A549 (cell line): Measurements from ENCODE around the gene AJAP1. TPM values are rescaled to one million over a fixed set of nuclear protein-coding genes. Genes with fewer than 3 reads are reported as not detected.
"Not testable (repeated sequence)": the region's sequence is repeated elsewhere in the genome, so short reads cannot be mapped to it uniquely, and the experiment has no call there.

Source experiments
- ATAC-seq, 2 experiments: fragments of 200-7000 bp in 1 of 2; fragments of >200 bp in 1 of 2; cut with Nextera tagmentation in 1 of 2; cut with Tn5 transposase in 1 of 2; 3 replicates each; pipeline versions ENCODE4 v1.8.0 to v1.9.1; 2018 to 2020; ENCODE audit warnings: mild to moderate bottlenecking in 1 of 2, moderate library complexity in 1 of 2
- CTCF ChIA-PET: fragments of 300-600 bp; sonication (Branson Sonifier 250); formaldehyde crosslinking; extraction: SDS; loops from one replicate; lab custom pipeline; 2021; ENCODE audit warnings: antibody characterized with exemption, inconsistent platforms; lab: Yijun Ruan, JAX
- POLR2A ChIA-PET: fragments of 350-600 bp; formaldehyde crosslinking; extraction: SDS; loops from one replicate; lab custom pipeline; 2021; ENCODE audit warnings: antibody characterized with exemption, inconsistent platforms; lab: Yijun Ruan, JAX
- DNase-seq, 2 experiments: peaks; one replicate each; pipeline versions ENCODE4 v3.0.0 to v3.0.0-alpha.2; 2011 to 2016; ENCODE audit warnings: low read depth in 1 of 2, low spot score in 1 of 2
- FAIRE-seq: peaks from 2 replicates; lab custom pipeline; 2011; peaks lifted over from hg19 to GRCh38; lab: Jason Lieb, UNC
- H3K27ac ChIP-seq, 2 experiments: fragments of >200 bp; sonication (Bioruptor Twin); formaldehyde crosslinking; 3 replicates each; pipeline ENCODE4 v1.5.1; 2016 to 2017
- H3K4me1 ChIP-seq: fragments of >200 bp; sonication (Bioruptor Twin); formaldehyde crosslinking; 3 replicates; pipeline ENCODE4 v1.6.1; 2016
- H3K4me2 ChIP-seq: fragments of >200 bp; sonication (Bioruptor Twin); formaldehyde crosslinking; 3 replicates; pipeline ENCODE4 v1.6.1; 2016
- H3K4me3 ChIP-seq: fragments of >200 bp; sonication (Bioruptor Twin); formaldehyde crosslinking; 3 replicates; pipeline ENCODE4 v1.5.1; 2016
- H3K9me3 ChIP-seq: fragments of >200 bp; sonication (Bioruptor Twin); formaldehyde crosslinking; 3 replicates; pipeline ENCODE4 v1.6.1; 2016
- BCL3 ChIP-seq: fragments of >200 bp; sonication (Bioruptor Twin); formaldehyde crosslinking; IDR thresholded peaks from 3 replicates; pipeline ENCODE4 v1.6.1; 2016
- CBX2 ChIP-seq: fragments of 200-600 bp; sonication (generic); IDR thresholded peaks from 2 replicates; pipeline ENCODE4 v1.6.1; 2016; ENCODE audit warnings: low read depth, mild to moderate bottlenecking, borderline replicate concordance
- CEBPB ChIP-seq, 2 experiments: fragments of >200 bp in 1 of 2; sonication (Bioruptor Twin) in 1 of 2; formaldehyde crosslinking in 1 of 2; IDR thresholded peaks; 2 replicates each; pipeline ENCODE4 v1.6.1; 2012 to 2016
- CHD2 ChIP-seq: fragments of 150-350 bp; IDR thresholded peaks from 2 replicates; pipeline ENCODE4 v1.6.1; 2014; ENCODE audit warnings: low read length; ENCODE audit not compliant: partially characterized antibody
- CHD4 ChIP-seq: fragments of 200-600 bp; sonication (generic); IDR thresholded peaks from 2 replicates; pipeline ENCODE4 v1.6.1; 2016; ENCODE audit warnings: antibody characterized with exemption, mild to moderate bottlenecking, borderline replicate concordance
- CTCF ChIP-seq: fragments of >200 bp; sonication (Bioruptor Twin); formaldehyde crosslinking; IDR thresholded peaks from 3 replicates; pipeline ENCODE4 v1.5.1; 2016
- E2F6 ChIP-seq: IDR thresholded peaks from 2 replicates; pipeline ENCODE4 v1.6.1; 2012; ENCODE audit warnings: low read depth, borderline replicate concordance
- EP300 ChIP-seq, 2 experiments: fragments of >200 bp; sonication (Bioruptor Twin); formaldehyde crosslinking; IDR thresholded peaks; 2 replicates in 1 of 2; 3 replicates in 1 of 2; pipeline ENCODE4 v1.6.1; 2016 to 2017
- FOSL2 ChIP-seq, 2 experiments: fragments of 450-650 bp in 1 of 2; fragments of >200 bp in 1 of 2; sonication (Bioruptor Twin) in 1 of 2; formaldehyde crosslinking; IDR thresholded peaks; 2 replicates each; pipeline versions ENCODE4 v1.5.0 to v1.6.1; 2016 to 2020; ENCODE audit warnings: mild to moderate bottlenecking in 1 of 2, moderate library complexity in 1 of 2
- HDAC2 ChIP-seq: fragments of 200-600 bp; sonication (generic); IDR thresholded peaks from 2 replicates; pipeline ENCODE4 v1.6.1; 2016
- HEYL ChIP-seq: fragments of 250-450 bp; sonication (Bioruptor Pico); IDR thresholded peaks from 2 replicates; pipeline ENCODE4 v1.8.0; 2021; ENCODE audit warnings: mild to moderate bottlenecking, moderate library complexity
- JUNB ChIP-seq: fragments of >200 bp; sonication (Bioruptor Twin); formaldehyde crosslinking; IDR thresholded peaks from 2 replicates; pipeline ENCODE4 v1.6.1; 2016
- MAFK ChIP-seq: fragments of 450-650 bp; IDR thresholded peaks from 2 replicates; pipeline ENCODE4 v1.6.1; 2014; ENCODE audit not compliant: partially characterized antibody
- NPAS2 ChIP-seq: fragments of 250-450 bp; sonication (Bioruptor Pico); IDR thresholded peaks from 2 replicates; pipeline ENCODE4 v1.8.0; 2022; ENCODE audit warnings: mild to moderate bottlenecking, moderate library complexity, borderline replicate concordance
- NR3C1 ChIP-seq: fragments of >200 bp; sonication (Bioruptor Twin); formaldehyde crosslinking; IDR thresholded peaks from 3 replicates; pipeline ENCODE4 v1.6.1; 2017
- RAD21 ChIP-seq, 2 experiments: fragments of >200 bp in 1 of 2; sonication (Bioruptor Twin) in 1 of 2; formaldehyde crosslinking in 1 of 2; IDR thresholded peaks in 1 of 2; conservative IDR thresholded peaks in 1 of 2; 2 replicates in 1 of 2; 3 replicates in 1 of 2; pipeline ENCODE4 v1.6.1; 2012 to 2018; ENCODE audit warnings: inconsistent platforms in 1 of 2
- RARB ChIP-seq: fragments of 250-450 bp; sonication (Bioruptor Pico); IDR thresholded peaks from 2 replicates; pipeline ENCODE4 v1.8.0; 2021; ENCODE audit warnings: mild to moderate bottlenecking, moderate library complexity
- RCOR1 ChIP-seq: fragments of 150-350 bp; IDR thresholded peaks from 2 replicates; pipeline ENCODE4 v1.6.1; 2014; ENCODE audit warnings: antibody characterized with exemption, low read length, low read depth
- REST ChIP-seq: fragments of 200-600 bp; sonication (generic); IDR thresholded peaks from 2 replicates; pipeline ENCODE4 v1.6.1; 2016; ENCODE audit warnings: antibody characterized with exemption, mild to moderate bottlenecking, moderate library complexity
- SMC3 ChIP-seq: fragments of >200 bp; sonication (Bioruptor Twin); formaldehyde crosslinking; IDR thresholded peaks from 3 replicates; pipeline ENCODE4 v1.6.1; 2018; ENCODE audit warnings: inconsistent platforms
- TP53 ChIP-seq: fragments of 250-450 bp; sonication (Bioruptor Pico); IDR thresholded peaks from 2 replicates; pipeline ENCODE4 v1.5.0; 2021; ENCODE audit warnings: mild to moderate bottlenecking, moderate library complexity
- ZFP36 ChIP-seq: fragments of 450-650 bp; IDR thresholded peaks from 2 replicates; pipeline ENCODE4 v1.6.1; 2014; ENCODE audit warnings: borderline replicate concordance; ENCODE audit not compliant: partially characterized antibody
- whole genome bisulfite sequencing: methylation state at CpG from one replicate; pipeline ENCODE4 v1.1.6; 2017; ENCODE audit errors: missing lambda C conversion rate; 5-methylcytosine and 5-hydroxymethylcytosine counted together
- polyA plus RNA-seq, 4 experiments: library from polyadenylated mRNA; depleted of rRNA in 3 of 4; stranded (reverse); fragments of >200 nt; fragmentation: RNase III in 1 of 4; extraction: RNeasy Plus Mini Kit Qiagen cat#74134 plus additional on column Dnase treatment in 1 of 4; gene quantifications; 2 replicates in 3 of 4; 3 replicates in 1 of 4; pipeline ENCODE4 v1.2.3, GENCODE V29; 2011 to 2017

Gene AJAP1
- polyA plus RNA-seq, 2 of the 4 experiments (the other 2 are of a cell fraction), result not detected

- H3K4me3 ChIP-seq; POLR2A ChIA-PET; H3K4me2 ChIP-seq; FAIRE-seq; CTCF ChIA-PET; H3K9me3 ChIP-seq; TF ChIP-seq FOSL2 (CRISPR knock-in tag; IDR thresholded peaks at IDR 0.05): not testable (repeated sequence)
- WGBS, result 8% methylated on average over 14 of the region's 19 CpGs
- TF ChIP-seq JUNB (peak; percentile 51; the same call in 1 of the 2 replicates), FOSL2 (IDR thresholded peaks at IDR 0.05) (peak; percentile 28; the same call in 1 of the 2 replicates)
- peak overlapping the region in 1 of 2 experiments; percentile 63; a peak in 2 of 6 replicates for H3K27ac ChIP-seq
- DNase-seq (peak in 1 of 2 experiments; percentile 17), ATAC-seq (peak; percentile 81 to 87)
- H3K4me1 ChIP-seq, result peaks cover 10% of the 10 kb centered on the region; the same call in 2 of the 3 replicates
Observed at GRCh38 chr1:4666683-4667082, 12.3 kb downstream of the AJAP1 start.

GRCh38 chr1:4668743-4669700, 14.6 kb downstream of the AJAP1 start:
- no peak overlapping the region for H3K4me3 ChIP-seq
- 36% methylated on average over 13 of the region's 13 CpGs for WGBS
- TF ChIP-seq FOSL2 (IDR thresholded peaks at IDR 0.05) (no peak), FOSL2 (CRISPR knock-in tag; IDR thresholded peaks at IDR 0.05) (peak; percentile 31; the same call in 1 of the 2 replicates), RARB (CRISPR knock-in tag) (no peak), CEBPB (IDR thresholded peaks at IDR 0.05) (0 out of 4 replicates have a peak, but pooled peaks of 1 of the 2 experiments have one; percentile 18), CBX2 (no peak), E2F6 (no peak)
- peak overlapping the region; percentile 48 for H3K4me2 ChIP-seq
- H3K4me1 ChIP-seq, result peaks cover 10% of the 10 kb centered on the region; the same call in 2 of the 3 replicates
- CTCF ChIA-PET, result interaction anchor here (0.6 kb wide), 1 partner anchor 72 kb away, joined by 4 read pairs; no protein-coding TSS in a partner anchor
- FAIRE-seq (no peak), DNase-seq (peak; percentile 16 to 48), ATAC-seq (peak; percentile 63 to 72; a peak in 4 of 6 replicates)
- H3K27ac ChIP-seq, result peak overlapping the region; percentile 32 to 63; a peak in 4 of 6 replicates
- H3K9me3 ChIP-seq, result peaks cover 7% of the 10 kb centered on the region; the same call in 1 of the 3 replicates
- POLR2A ChIA-PET, result no interaction called here

GRCh38 chr1:4670265-4670664, 15.9 kb downstream of the AJAP1 start:
- peaks cover 10% of the 10 kb centered on the region; the same call in 2 of the 3 replicates for H3K4me1 ChIP-seq
- no peak for FAIRE-seq
- 26% methylated on average over 3 of the region's 4 CpGs for WGBS
- CTCF ChIA-PET, result no interaction called here
- no peak for ATAC-seq
- no peak overlapping the region for H3K4me3 ChIP-seq
- peaks cover 7% of the 10 kb centered on the region; the same call in 1 of the 3 replicates for H3K9me3 ChIP-seq
- peak overlapping the region in 1 of 2 experiments; percentile 21; a peak in 1 of 6 replicates for H3K27ac ChIP-seq
- TF ChIP-seq HDAC2 (no peak), CHD4 (no peak), NPAS2 (CRISPR knock-in tag) (no peak), HEYL (no peak), TP53 (CRISPR knock-in tag) (no peak), MAFK (no peak), SMC3 (no peak), NR3C1 (no peak), ZFP36 (no peak), EP300 (IDR thresholded peaks at IDR 0.05) (no peak), CHD2 (no peak), RAD21 (conservative IDR thresholded peaks at IDR 0.05 in 1 of 2, IDR thresholded peaks at IDR 0.05 in 1 of 2) (no peak), RCOR1 (no peak), REST (no peak), FOSL2 (IDR thresholded peaks at IDR 0.05) (no peak), FOSL2 (CRISPR knock-in tag; IDR thresholded peaks at IDR 0.05) (no peak), CTCF (no peak), CBX2 (no peak), BCL3 (no peak)
- TF ChIP-seq, all 56 proteins: peak for 0
- DNase-seq, result no peak
- POLR2A ChIA-PET, result no interaction called here
- no peak overlapping the region for H3K4me2 ChIP-seq
